GM23338 (cell line): ENCODE measurements around the gene ZHX3. TPM values are rescaled to one million over a fixed set of nuclear protein-coding genes. Genes with fewer than 3 reads are reported as not detected.

Experiments
- ATAC-seq: fragments of 200-7000 bp; cut with Tn5 transposase; 3 replicates; pipeline ENCODE4 v1.9.1; 2020
- DNase-seq: peaks from one replicate; pipeline ENCODE4 v3.0.0-alpha.2; 2015; ENCODE audit warnings: low spot score
- H2AFZ ChIP-seq: fragments of 200-600 bp; sonication (generic); 2 replicates; pipeline ENCODE4 v1.8.0; 2016; ENCODE audit warnings: antibody characterized with exemption, mild to moderate bottlenecking, moderate library complexity
- H3F3A ChIP-seq: fragments of 200-600 bp; sonication (generic); replicated peaks from 2 replicates; pipeline ENCODE4 v1.8.0; 2017; ENCODE audit warnings: antibody characterized with exemption, mixed run types, low read depth
- H3K27ac ChIP-seq: fragments of 200-600 bp; sonication (generic); 2 replicates; pipeline ENCODE4 v1.6.1; 2016; ENCODE audit warnings: low read depth
- H3K27me3 ChIP-seq: fragments of 200-600 bp; sonication (generic); 2 replicates; pipeline ENCODE4 v1.8.0; 2016; ENCODE audit warnings: mild to moderate bottlenecking, mixed run types, moderate library complexity; ENCODE audit not compliant: insufficient read depth
- H3K36me3 ChIP-seq: fragments of 200-600 bp; sonication (generic); 2 replicates; pipeline ENCODE4 v1.8.0; 2016; ENCODE audit warnings: mild to moderate bottlenecking; ENCODE audit not compliant: insufficient read depth
- H3K4me1 ChIP-seq: fragments of 200-600 bp; sonication (generic); 2 replicates; pipeline ENCODE4 v1.8.0; 2016; ENCODE audit warnings: mild to moderate bottlenecking, moderate library complexity; ENCODE audit not compliant: insufficient read depth
- H3K4me2 ChIP-seq: fragments of 200-600 bp; sonication (generic); 2 replicates; pipeline ENCODE4 v1.7.1; 2017; ENCODE audit warnings: mixed run types
- H3K4me3 ChIP-seq: fragments of 200-600 bp; sonication (generic); 2 replicates; pipeline ENCODE4 v1.6.1; 2016; ENCODE audit warnings: mixed run types
- H3K79me2 ChIP-seq: fragments of 200-600 bp; sonication (generic); replicated peaks from 2 replicates; pipeline ENCODE4 v1.8.0; 2017; ENCODE audit warnings: mild to moderate bottlenecking; ENCODE audit not compliant: insufficient read depth
- H3K9me2 ChIP-seq: fragments of 200-600 bp; sonication (generic); 2 replicates; pipeline ENCODE4 v1.8.0; 2017; ENCODE audit not compliant: insufficient read depth
- H4K20me1 ChIP-seq: fragments of 200-600 bp; sonication (generic); replicated peaks from 2 replicates; pipeline ENCODE4 v1.8.0; 2017; ENCODE audit warnings: mild to moderate bottlenecking; ENCODE audit not compliant: insufficient read depth
- H3K27ac Mint-ChIP-seq: 2 replicates; pipeline ENCODE4 v1.8.0; 2020; ENCODE audit warnings: inconsistent platforms, mild to moderate bottlenecking, moderate library complexity, mixed read lengths
- H3K27me3 Mint-ChIP-seq: 3 replicates; pipeline ENCODE4 v1.8.0; 2022; ENCODE audit warnings: low read depth, mild to moderate bottlenecking, moderate library complexity, mixed read lengths, inconsistent platforms; ENCODE audit not compliant: insufficient read depth, poor library complexity
- H3K36me3 Mint-ChIP-seq: 3 replicates; pipeline ENCODE4 v1.8.0; 2021; ENCODE audit warnings: low read depth, mild to moderate bottlenecking, inconsistent platforms, moderate library complexity, mixed read lengths
- H3K4me1 Mint-ChIP-seq: 3 replicates; pipeline ENCODE4 v1.8.0; 2020; ENCODE audit warnings: mild to moderate bottlenecking, inconsistent platforms, mixed read lengths
- H3K4me3 Mint-ChIP-seq: 3 replicates; pipeline ENCODE4 v1.8.0; 2021; ENCODE audit warnings: moderate library complexity, mild to moderate bottlenecking, inconsistent platforms, mixed read lengths
- H3K9me3 Mint-ChIP-seq: 3 replicates; pipeline ENCODE4 v1.8.0; 2020; ENCODE audit warnings: moderate library complexity, mild to moderate bottlenecking, inconsistent platforms, mixed read lengths
- CREB1 ChIP-seq: fragments of 250-450 bp; sonication (Bioruptor Pico); IDR thresholded peaks from 2 replicates; pipeline ENCODE4 v1.5.0; 2020; ENCODE audit warnings: low read depth, mild to moderate bottlenecking, moderate library complexity
- CTCF ChIP-seq, 2 experiments: fragments of 200-600 bp in 1 of 2; sonication (generic) in 1 of 2; conservative IDR thresholded peaks; 2 replicates each; pipeline versions ENCODE4 v1.5.1 to v1.6.1; 2016 to 2017; ENCODE audit warnings: antibody characterized with exemption in 2 of 2, low read depth in 2 of 2, mild to moderate bottlenecking in 2 of 2, moderate library complexity in 1 of 2
- ETS1 ChIP-seq: IDR thresholded peaks from 2 replicates; pipeline ENCODE4 v1.6.1; 2016; ENCODE audit warnings: antibody characterized with exemption
- EZH2 ChIP-seq: fragments of 200-600 bp; sonication (generic); IDR thresholded peaks from one replicate; pipeline ENCODE4 v1.8.0; 2017; ENCODE audit warnings: antibody characterized with exemption, mild to moderate bottlenecking, low read depth; ENCODE audit not compliant: unreplicated experiment
- EZH2phosphoT487 ChIP-seq: fragments of 200-600 bp; sonication (generic); IDR thresholded peaks from one replicate; pipeline ENCODE4 v1.8.1; 2018; ENCODE audit warnings: antibody characterized with exemption; ENCODE audit not compliant: unreplicated experiment
- JUNB ChIP-seq: IDR thresholded peaks from one replicate; pipeline ENCODE4 v1.6.1; 2016; ENCODE audit warnings: antibody characterized with exemption; ENCODE audit not compliant: unreplicated experiment
- NANOG ChIP-seq: IDR thresholded peaks from 2 replicates; pipeline ENCODE4 v1.6.1; 2016; ENCODE audit warnings: antibody characterized with exemption, borderline replicate concordance
- POLR2AphosphoS5 ChIP-seq: IDR thresholded peaks from 2 replicates; pipeline ENCODE4 v1.6.1; 2016; ENCODE audit warnings: antibody characterized with exemption, low read depth
- REST ChIP-seq: IDR thresholded peaks from one replicate; pipeline ENCODE4 v1.6.1; 2018; ENCODE audit warnings: antibody characterized with exemption; ENCODE audit not compliant: unreplicated experiment
- STAT1 ChIP-seq: IDR thresholded peaks from one replicate; pipeline ENCODE4 v1.6.1; 2016; ENCODE audit warnings: antibody characterized with exemption; ENCODE audit not compliant: unreplicated experiment
- ZNF114 ChIP-seq: fragments of 250-450 bp; sonication (Bioruptor Pico); IDR thresholded peaks from 2 replicates; pipeline ENCODE4 v1.5.0; 2020; ENCODE audit warnings: mild to moderate bottlenecking, moderate library complexity
- ZNF331 ChIP-seq: fragments of 250-450 bp; sonication (Bioruptor Pico); IDR thresholded peaks from 2 replicates; pipeline ENCODE4 v1.5.0; 2020; ENCODE audit warnings: low read depth, mild to moderate bottlenecking, moderate library complexity
- ZNF462 ChIP-seq: fragments of 250-450 bp; sonication (Bioruptor Pico); IDR thresholded peaks from 2 replicates; pipeline ENCODE4 v1.5.0; 2020; ENCODE audit warnings: mild to moderate bottlenecking, moderate library complexity
- polyA plus RNA-seq: library from polyadenylated mRNA; unstranded; fragments of >200 nt; fragmentation: Nextera tagmentation; extraction: Ambion mirVana; gene quantifications from 2 replicates; pipeline ENCODE4 v1.2.1, GENCODE V29; 2016
- total RNA-seq: library from RNA; depleted of rRNA; stranded (reverse); fragments of >200 nt; shearing (Covaris generic); gene quantifications from 2 replicates; pipeline ENCODE4 v1.2.3, GENCODE V29; 2014

The ZHX3 gene
- total and polyA plus RNA-seq, 2 experiments from 2014 or later, result 1.7 to 2.8 TPM

GRCh38 chr20:41226426-41226825 is 91.1 kb downstream of the ZHX3 start:
- Mint-ChIP-seq H3K9me3 (no peaks in the 10 kb centered on the region), H3K27me3 (no peaks in the 10 kb centered on the region), H3K4me1 (no peaks in the 10 kb centered on the region), H3K4me3 (no peak overlapping the region), H3K27ac (no peak overlapping the region), H3K36me3 (no peaks in the 10 kb centered on the region)
- Histone ChIP-seq H3K4me3 (no peak overlapping the region), H3K9me2 (no peaks in the 10 kb centered on the region), H3K4me2 (no peak overlapping the region), H4K20me1 (no peaks in the 10 kb centered on the region), H3K36me3 (no peaks in the 10 kb centered on the region), H3K27me3 (no peaks in the 10 kb centered on the region), H3K27ac (no peak overlapping the region), H3K4me1 (no peaks in the 10 kb centered on the region), H3F3A (no peaks in the 10 kb centered on the region), H3K79me2 (no peaks in the 10 kb centered on the region), H2AFZ (no peak overlapping the region)
- ATAC-seq (no peak), DNase-seq (no peak)
- TF ChIP-seq ZNF331 (no peak), ZNF462 (CRISPR knock-in tag) (no peak), EZH2phosphoT487 (no peak), NANOG (no peak), CTCF (conservative IDR thresholded peaks at IDR 0.05; ENCODE audit: low read depth in 2 of 2) (no peak), ETS1 (no peak), STAT1 (no peak), POLR2AphosphoS5 (no peak), REST (no peak), ZNF114 (CRISPR knock-in tag) (no peak), JUNB (no peak), EZH2 (no peak), CREB1 (CRISPR knock-in tag) (no peak)
